SU-DHL-6 (cell line): ENCODE measurements around the gene CMTM6.

Source experiments
- H2AFZ ChIP-seq: fragments of 200-600 bp; sonication (generic); 2 replicates; pipeline ENCODE4 v1.6.1; 2014; ENCODE audit warnings: low read depth, mild to moderate bottlenecking, moderate library complexity, mixed read lengths, antibody characterized with exemption, low read length; ENCODE audit not compliant: severe bottlenecking
- H3F3A ChIP-seq: fragments of 200-600 bp; shearing (Covaris generic); 2 replicates; pipeline ENCODE4 v1.6.0; 2016; ENCODE audit warnings: antibody characterized with exemption, mild to moderate bottlenecking; ENCODE audit not compliant: insufficient read depth
- H3K27ac ChIP-seq: fragments of 200-600 bp; sonication (generic); 2 replicates; pipeline ENCODE4 v1.5.1; 2016; ENCODE audit warnings: low read depth, mild to moderate bottlenecking, low read length, moderate library complexity, mixed read lengths
- H3K27me3 ChIP-seq: fragments of 200-600 bp; sonication (generic), shearing (Covaris generic); 2 replicates; pipeline ENCODE4 v1.6.0; 2014; ENCODE audit warnings: mild to moderate bottlenecking, low read length
- H3K36me3 ChIP-seq: fragments of 200-600 bp; sonication (generic); 2 replicates; pipeline ENCODE4 v1.6.1; 2014; ENCODE audit warnings: mild to moderate bottlenecking, low read length, mixed read lengths
- H3K4me2 ChIP-seq: fragments of 300-600, 200-600 bp; shearing (Covaris generic), sonication (generic); 2 replicates; pipeline ENCODE4 v1.6.0; 2014; ENCODE audit warnings: low read length, low read depth, mild to moderate bottlenecking; ENCODE audit not compliant: poor library complexity, severe bottlenecking
- H3K4me3 ChIP-seq: fragments of 200-600 bp; sonication (generic); 2 replicates; pipeline ENCODE4 v1.5.1; 2014; ENCODE audit warnings: antibody characterized with exemption, low read length, mild to moderate bottlenecking, mixed read lengths; ENCODE audit not compliant: insufficient read depth, poor library complexity, severe bottlenecking
- H3K79me2 ChIP-seq: fragments of 200-600 bp; sonication (generic); 2 replicates; pipeline ENCODE4 v1.6.1; 2014; ENCODE audit warnings: mild to moderate bottlenecking, low read length, moderate library complexity; ENCODE audit not compliant: insufficient read depth
- H3K9ac ChIP-seq: fragments of 200-600 bp; sonication (generic); 2 replicates; pipeline ENCODE4 v1.7.0; 2014; ENCODE audit warnings: mild to moderate bottlenecking, low read length
- H3K9me2 ChIP-seq: fragments of 200-600 bp; sonication (generic); replicated peaks from 2 replicates; pipeline ENCODE4 v1.6.1; 2014; ENCODE audit warnings: low read length; ENCODE audit not compliant: insufficient read depth
- H3K9me3 ChIP-seq: fragments of 200-600 bp; sonication (generic); 2 replicates; pipeline ENCODE4 v1.6.1; 2014; ENCODE audit warnings: low read length, mixed read lengths; ENCODE audit not compliant: insufficient read depth
- H4K20me1 ChIP-seq: fragments of 200-600 bp; sonication (generic); 2 replicates; pipeline ENCODE4 v1.6.1; 2014; ENCODE audit warnings: low read depth, mild to moderate bottlenecking, antibody characterized with exemption, low read length, moderate library complexity, mixed read lengths
- CTCF ChIP-seq: fragments of 200-600 bp; sonication (generic); IDR thresholded peaks from one replicate; pipeline ENCODE4 v1.5.1; 2017; ENCODE audit warnings: antibody characterized with exemption, mild to moderate bottlenecking, low read length, moderate library complexity; ENCODE audit not compliant: insufficient read depth, poor library complexity, severe bottlenecking
- EZH2phosphoT487 ChIP-seq: fragments of 200-600 bp; sonication (generic), shearing (Covaris generic); conservative IDR thresholded peaks from 2 replicates; pipeline ENCODE4 v1.6.1; 2018; ENCODE audit warnings: mild to moderate bottlenecking, antibody characterized with exemption, low read length, moderate library complexity, mixed read lengths

Gene CMTM6

GRCh38 chr3:32506466-32506865 is 3.8 kb upstream of the CMTM6 start:
- Histone ChIP-seq H3K4me3 (no peak overlapping the region), H3K9me3 (no peaks in the 10 kb centered on the region), H2AFZ (no peak overlapping the region), H3K27ac (no peak overlapping the region), H3K36me3 (no peaks in the 10 kb centered on the region), H4K20me1 (no peaks in the 10 kb centered on the region), H3K9me2 (no peaks in the 10 kb centered on the region), H3K4me2 (no peak overlapping the region), H3K9ac (no peak overlapping the region), H3F3A (no peaks in the 10 kb centered on the region; the same call in 1 of the 2 replicates), H3K27me3 (no peaks in the 10 kb centered on the region), H3K79me2 (peaks cover 11% of the 10 kb centered on the region)
- TF ChIP-seq CTCF (no peak), EZH2phosphoT487 (no peak)

GRCh38 chr3:32502946-32503286 is 264 bp upstream of the CMTM6 start:
- peaks cover 38% of the 10 kb centered on the region for H3K79me2 ChIP-seq
- peak overlapping the region; percentile 88 for H3K9ac ChIP-seq
- H3F3A ChIP-seq = peaks cover 5% of the 10 kb centered on the region; the same call in 1 of the 2 replicates
- H3K36me3 ChIP-seq = peaks cover 7% of the 10 kb centered on the region; the same call in 1 of the 2 replicates
- no peak for TF ChIP-seq EZH2phosphoT487
- TF ChIP-seq CTCF = no peak
- peak overlapping the region; percentile 100 for H2AFZ ChIP-seq
- H3K9me3 ChIP-seq = no peaks in the 10 kb centered on the region
- H3K9me2 ChIP-seq = no peaks in the 10 kb centered on the region
- H3K4me2 ChIP-seq = peak overlapping the region; percentile 79
- H4K20me1 ChIP-seq = 0 out of 2 replicates have a peak, but pooled peaks cover 6% of the 10 kb centered on the region
- no peaks in the 10 kb centered on the region for H3K27me3 ChIP-seq
- H3K27ac ChIP-seq = no peak overlapping the region; the same call in 1 of the 2 replicates
- H3K4me3 ChIP-seq = peak overlapping the region; percentile 91

- H3K27me3 ChIP-seq = no peaks in the 10 kb centered on the region
- H3F3A ChIP-seq = peaks cover 6% of the 10 kb centered on the region; the same call in 1 of the 2 replicates
- peak overlapping the region; percentile 98 for H2AFZ ChIP-seq
- TF ChIP-seq CTCF (no peak), EZH2phosphoT487 (no peak)
- no peaks in the 10 kb centered on the region for H3K9me3 ChIP-seq
- no peaks in the 10 kb centered on the region for H3K9me2 ChIP-seq
- no peak overlapping the region for H3K27ac ChIP-seq
- peak overlapping the region; percentile 79 for H3K4me2 ChIP-seq
- peaks cover 7% of the 10 kb centered on the region; the same call in 1 of the 2 replicates for H3K36me3 ChIP-seq
- H3K79me2 ChIP-seq = peaks cover 38% of the 10 kb centered on the region
- 0 out of 2 replicates have a peak, but pooled peaks cover 6% of the 10 kb centered on the region for H4K20me1 ChIP-seq
- H3K9ac ChIP-seq = peak overlapping the region; percentile 88
- H3K4me3 ChIP-seq = peak overlapping the region; percentile 91
These were observed 902 bp downstream of the CMTM6 start for GRCh38 chr3:32501783-32502117.
